ENCODE results near the gene LAMC1. TPM values are rescaled to one million over a fixed set of nuclear protein-coding genes. Genes with fewer than 3 reads are reported as not detected.

The LAMC1 gene
- total RNA-seq, 1 experiment from 2014 or later: 113 TPM

DNA sequence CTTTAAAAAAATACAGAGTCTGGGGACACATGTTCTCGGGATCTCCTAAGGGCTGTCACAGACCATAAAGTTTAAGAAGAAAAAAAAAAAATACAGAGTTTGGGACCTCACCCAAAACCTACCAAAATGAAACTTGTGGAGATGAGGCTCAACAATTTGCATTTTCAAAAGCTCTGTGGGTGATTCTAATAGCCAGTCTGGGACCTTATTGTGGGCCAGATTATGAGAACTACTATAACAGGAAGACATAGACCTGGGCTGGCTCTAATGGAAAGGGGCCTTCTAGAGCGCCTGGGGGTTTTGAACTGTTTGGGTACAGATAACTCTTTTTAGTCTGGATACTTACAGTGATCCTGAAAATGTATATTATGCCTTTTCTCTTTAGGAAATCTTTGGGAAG, 69.1 kb downstream of the LAMC1 start:
- intact Hi-C loops (cut with micrococcal nuclease; ENCODE audit: unreplicated experiment): no loop called here
- H3K27ac ChIP-seq (ENCODE audit: low read length): no peak overlapping the region

DNA sequence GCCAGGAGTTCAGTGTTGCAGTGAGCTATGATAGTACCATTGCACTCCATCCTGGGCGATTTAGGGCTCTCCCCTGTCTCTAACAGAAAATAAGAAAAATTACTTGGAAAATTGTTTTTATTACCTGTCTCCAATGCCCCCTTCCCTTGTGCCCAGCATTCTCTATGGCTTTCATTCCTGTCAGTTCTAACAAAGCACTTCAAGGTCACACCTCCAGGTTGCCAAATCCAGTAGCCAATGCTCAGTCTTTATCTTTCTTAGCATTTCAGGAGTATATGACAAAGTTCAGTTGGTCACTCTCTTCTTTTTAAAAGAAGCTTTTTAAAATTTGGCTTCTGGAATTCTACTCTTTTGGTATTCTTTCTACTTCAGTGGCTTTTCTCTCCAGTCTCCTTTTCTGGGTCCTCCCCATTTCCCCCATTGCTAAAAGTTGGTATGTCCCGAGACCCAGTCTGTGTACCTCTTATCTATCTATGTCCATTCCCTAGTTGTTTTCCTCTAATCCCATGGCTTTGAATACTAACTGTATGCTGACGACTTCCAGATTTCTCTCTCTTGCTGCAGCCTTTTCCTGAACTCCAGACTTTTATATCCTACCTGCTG, 69.9 kb downstream of the LAMC1 start:
- Histone ChIP-seq H3K4me1 (ENCODE audit: control insufficient read depth, insufficient read depth, low read length) (peaks cover 30% of the 10 kb centered on the region), H3K36me3 (ENCODE audit: control insufficient read depth, insufficient read depth, low read length) (no peaks in the 10 kb centered on the region), H3K27ac (ENCODE audit: low read length) (peak overlapping the region; percentile 8; the same call in 1 of the 2 replicates), H3K9me3 (ENCODE audit: control insufficient read depth, insufficient read depth, low read depth, low read length) (no peaks in the 10 kb centered on the region), H3K27me3 (ENCODE audit: control insufficient read depth, insufficient read depth, low read length) (no peaks in the 10 kb centered on the region), H3K4me3 (ENCODE audit: low read depth in 2 of 2, low read length in 2 of 2) (no peak overlapping the region)
- no peak for DNase-seq (ENCODE audit: low read depth, low spot score)
- BruUV-seq (replicated peaks): no TSS peak
- TF ChIP-seq POLR2AphosphoS5 (IDR thresholded peaks at IDR 0.05; ENCODE audit: low read depth, low read length) (no peak), TCF7L2 (IDR thresholded peaks at IDR 0.05; ENCODE audit: low read depth, low read length) (no peak), REST (IDR thresholded peaks at IDR 0.05; ENCODE audit: insufficient read depth in 1 of 2, low read depth in 2 of 2, low read length in 1 of 2) (no peak), SIN3A (IDR thresholded peaks at IDR 0.05; ENCODE audit: borderline replicate concordance, insufficient read depth, low read depth, low read length) (no peak)
- TF ChIP-seq, protein P1, sequence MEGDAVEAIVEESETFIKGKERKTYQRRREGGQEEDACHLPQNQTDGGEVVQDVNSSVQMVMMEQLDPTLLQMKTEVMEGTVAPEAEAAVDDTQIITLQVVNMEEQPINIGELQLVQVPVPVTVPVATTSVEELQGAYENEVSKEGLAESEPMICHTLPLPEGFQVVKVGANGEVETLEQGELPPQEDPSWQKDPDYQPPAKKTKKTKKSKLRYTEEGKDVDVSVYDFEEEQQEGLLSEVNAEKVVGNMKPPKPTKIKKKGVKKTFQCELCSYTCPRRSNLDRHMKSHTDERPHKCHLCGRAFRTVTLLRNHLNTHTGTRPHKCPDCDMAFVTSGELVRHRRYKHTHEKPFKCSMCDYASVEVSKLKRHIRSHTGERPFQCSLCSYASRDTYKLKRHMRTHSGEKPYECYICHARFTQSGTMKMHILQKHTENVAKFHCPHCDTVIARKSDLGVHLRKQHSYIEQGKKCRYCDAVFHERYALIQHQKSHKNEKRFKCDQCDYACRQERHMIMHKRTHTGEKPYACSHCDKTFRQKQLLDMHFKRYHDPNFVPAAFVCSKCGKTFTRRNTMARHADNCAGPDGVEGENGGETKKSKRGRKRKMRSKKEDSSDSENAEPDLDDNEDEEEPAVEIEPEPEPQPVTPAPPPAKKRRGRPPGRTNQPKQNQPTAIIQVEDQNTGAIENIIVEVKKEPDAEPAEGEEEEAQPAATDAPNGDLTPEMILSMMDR (IDR thresholded peaks at IDR 0.05): no peak
- no peak for ATAC-seq
- in situ Hi-C loops (cut with HindIII; ENCODE audit: low pct_unique_long_range_greater_than_20kb, low sequenced_read_pairs) (no loop called here), intact Hi-C loops (cut with micrococcal nuclease; ENCODE audit: unreplicated experiment) (no loop called here)
- ChIA-PET CTCF (no interaction called here), POLR2A (no interaction called here)

More for the DNA sequence above, 69.1 kb downstream of the LAMC1 start:
- CTCF ChIA-PET: interaction anchor here (0.6 kb wide), 2 partner anchors 10 to 1483 kb away, joined by 3 to 4 read pairs; no protein-coding TSS in a partner anchor
- H3K4me3 ChIP-seq (ENCODE audit: low read depth in 2 of 2, low read length in 2 of 2): no peak overlapping the region
- in situ Hi-C loops (cut with HindIII; ENCODE audit: low pct_unique_long_range_greater_than_20kb, low sequenced_read_pairs): no loop called here
- no peak for DNase-seq (ENCODE audit: low read depth, low spot score)
- no peak for ATAC-seq
- no peaks in the 10 kb centered on the region for H3K27me3 ChIP-seq (ENCODE audit: control insufficient read depth, insufficient read depth, low read length)
- no TSS peak for BruUV-seq (replicated peaks)
- TF ChIP-seq REST (IDR thresholded peaks at IDR 0.05; ENCODE audit: insufficient read depth in 1 of 2, low read depth in 2 of 2, low read length in 1 of 2) (no peak), SIN3A (IDR thresholded peaks at IDR 0.05; ENCODE audit: borderline replicate concordance, insufficient read depth, low read depth, low read length) (no peak), TCF7L2 (IDR thresholded peaks at IDR 0.05; ENCODE audit: low read depth, low read length) (no peak), POLR2AphosphoS5 (IDR thresholded peaks at IDR 0.05; ENCODE audit: low read depth, low read length) (no peak)
- TF ChIP-seq, protein P1 (IDR thresholded peaks at IDR 0.05): no peak
- H3K9me3 ChIP-seq (ENCODE audit: control insufficient read depth, insufficient read depth, low read depth, low read length): no peaks in the 10 kb centered on the region
- no peaks in the 10 kb centered on the region for H3K36me3 ChIP-seq (ENCODE audit: control insufficient read depth, insufficient read depth, low read length)
- H3K4me1 ChIP-seq (ENCODE audit: control insufficient read depth, insufficient read depth, low read length): peaks cover 30% of the 10 kb centered on the region
- POLR2A ChIA-PET: no interaction called here

All from Panc1 (cell line).